ENCODE results near the gene KRT10.
A peak's percentile ranks its signal among the peaks of the same experiment; 100 is the strongest.
"Not testable (repeated sequence)": the region's sequence is repeated elsewhere in the genome, so short reads cannot be mapped to it uniquely, and the experiment has no call there.

KRT10 gene

GRCh38 chr17:40864661-40865390 is 42.4 kb upstream of the KRT10 start:
- Histone ChIP-seq H3K9me3 (replicated peaks in 1 of 2; ENCODE audit: control insufficient read depth in 2 of 2, insufficient read depth in 1 of 2, low read depth in 1 of 2, low read length in 2 of 2) (peaks cover 0 to 3% of the 10 kb centered on the region in 2 donors), H3K27me3 (ENCODE audit: control insufficient read depth in 3 of 3, insufficient read depth in 3 of 3, low read depth in 1 of 3, low read length in 3 of 3) (peaks cover 0 to 8% (median 2%) of the 10 kb centered on the region in 3 experiments), H2BK12ac (ENCODE audit: low read length) (no peak overlapping the region), H3K23ac (ENCODE audit: low read depth, low read length, poor library complexity) (no peak overlapping the region), H3K4ac (ENCODE audit: low read length) (no peak overlapping the region), H3K9ac (ENCODE audit: low read depth, low read length, poor library complexity) (no peak overlapping the region), H2AFZ (ENCODE audit: low read length) (no peak overlapping the region), H3K36me3 (replicated peaks in 1 of 2; ENCODE audit: control insufficient read depth in 2 of 2, insufficient read depth in 2 of 2, low read length in 2 of 2) (no peaks in the 10 kb centered on the region), H2AK5ac (ENCODE audit: low read depth, low read length) (no peak overlapping the region), H3K18ac (ENCODE audit: low read length) (no peak overlapping the region), H3K4me3 (ENCODE audit: low read length in 2 of 2) (no peak overlapping the region), H4K91ac (ENCODE audit: low read depth, low read length, poor library complexity) (no peak overlapping the region), H3K4me2 (ENCODE audit: insufficient read depth, low read length, poor library complexity, severe bottlenecking) (no peak overlapping the region), H2BK120ac (ENCODE audit: low read depth, low read length) (no peak overlapping the region), H3K27ac (replicated peaks; ENCODE audit: low read length) (no peak overlapping the region), H2BK5ac (ENCODE audit: low read length) (no peak overlapping the region), H3K79me1 (ENCODE audit: low read depth, low read length) (no peaks in the 10 kb centered on the region), H2BK15ac (ENCODE audit: low read length) (no peak overlapping the region), H4K8ac (ENCODE audit: low read depth, low read length) (no peak overlapping the region), H3K4me1 (ENCODE audit: control insufficient read depth in 2 of 2, insufficient read depth in 1 of 2, low read depth in 1 of 2, low read length in 2 of 2) (peaks cover 0 to 2% of the 10 kb centered on the region in 2 donors), H3K14ac (ENCODE audit: low read length) (no peak overlapping the region)
- DNase-seq (ENCODE audit: low spot score): no peak
- WGBS, 2 donors (ENCODE audit: extremely low coverage in 2 of 2, insufficient read length in 2 of 2, insufficient replicate concordance in 1 of 2): no CpG with 5 or more reads among the region's 14 CpGs

DNA sequence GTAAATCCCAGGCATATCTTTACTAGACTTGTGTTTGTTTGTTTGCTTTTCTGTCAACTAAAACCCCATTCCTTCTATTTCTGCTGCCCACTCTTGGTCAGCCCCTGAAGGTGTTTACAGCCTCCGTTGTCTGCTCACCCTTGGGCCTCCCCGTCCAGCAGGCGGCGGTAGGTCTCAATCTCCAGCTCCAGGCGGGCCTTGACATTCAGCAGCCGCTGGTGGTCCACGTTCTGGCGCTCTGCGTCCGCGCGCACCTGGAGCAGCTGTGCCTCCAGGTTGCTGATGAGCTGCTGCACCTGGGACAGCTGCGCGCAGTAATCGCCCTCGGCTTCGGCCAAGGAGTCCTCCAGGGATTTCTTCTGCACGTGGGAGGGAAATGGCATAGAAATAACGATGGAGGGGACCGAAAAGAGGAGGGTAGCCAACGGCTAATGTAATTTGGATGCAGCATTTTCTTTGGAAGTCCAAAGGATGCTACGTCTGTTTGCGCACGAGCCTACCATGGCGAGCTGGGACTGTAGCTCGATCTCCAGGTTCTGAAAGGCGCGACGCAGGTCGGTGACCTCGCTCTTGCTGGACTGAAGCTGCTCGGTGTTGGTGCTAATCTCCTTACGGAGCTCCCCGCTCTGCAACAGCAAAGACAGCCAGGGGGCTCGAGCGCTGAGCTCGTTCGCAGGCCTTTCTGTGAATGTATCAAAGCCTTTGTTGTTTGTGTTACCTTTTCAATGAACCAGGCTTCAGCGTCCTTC is 40.7 kb upstream of the KRT10 start:
- Histone ChIP-seq H2AK5ac (ENCODE audit: low read depth, low read length) (no peak overlapping the region), H2BK12ac (ENCODE audit: low read length) (no peak overlapping the region), H3K14ac (ENCODE audit: low read length) (peak overlapping the region; percentile 87), H3K23ac (ENCODE audit: low read depth, low read length, poor library complexity) (peak overlapping the region; percentile 86), H3K79me1 (ENCODE audit: low read depth, low read length) (no peaks in the 10 kb centered on the region), H2BK5ac (ENCODE audit: low read length) (no peak overlapping the region), H3K4me2 (ENCODE audit: insufficient read depth, low read length, poor library complexity, severe bottlenecking) (no peak overlapping the region), H3K9me3 (replicated peaks in 1 of 2; ENCODE audit: control insufficient read depth in 2 of 2, insufficient read depth in 1 of 2, low read depth in 1 of 2, low read length in 2 of 2) (peaks cover 0 to 3% of the 10 kb centered on the region in 2 donors), H3K36me3 (replicated peaks in 1 of 2; ENCODE audit: control insufficient read depth in 2 of 2, insufficient read depth in 2 of 2, low read length in 2 of 2) (no peaks in the 10 kb centered on the region), H2AFZ (ENCODE audit: low read length) (no peak overlapping the region), H3K9ac (ENCODE audit: low read depth, low read length, poor library complexity) (no peak overlapping the region), H3K27me3 (ENCODE audit: control insufficient read depth in 3 of 3, insufficient read depth in 3 of 3, low read depth in 1 of 3, low read length in 3 of 3) (peaks cover 0 to 8% (median 2%) of the 10 kb centered on the region in 3 experiments), H2BK120ac (ENCODE audit: low read depth, low read length) (peak overlapping the region; percentile 64), H3K27ac (replicated peaks; ENCODE audit: low read length) (no peak overlapping the region), H2BK15ac (ENCODE audit: low read length) (no peak overlapping the region), H3K4me3 (ENCODE audit: low read length in 2 of 2) (no peak overlapping the region), H3K4ac (ENCODE audit: low read length) (no peak overlapping the region), H4K91ac (ENCODE audit: low read depth, low read length, poor library complexity) (no peak overlapping the region), H3K4me1 (ENCODE audit: control insufficient read depth in 2 of 2, insufficient read depth in 1 of 2, low read depth in 1 of 2, low read length in 2 of 2) (peaks cover 0 to 2% of the 10 kb centered on the region in 2 donors), H4K8ac (ENCODE audit: low read depth, low read length) (no peak overlapping the region), H3K18ac (ENCODE audit: low read length) (peak overlapping the region; percentile 53)
- DNase-seq (ENCODE audit: low spot score): peak; percentile 11
- no CpG with 5 or more reads among the region's 39 CpGs for WGBS, 2 donors (ENCODE audit: extremely low coverage in 2 of 2, insufficient read length in 2 of 2, insufficient replicate concordance in 1 of 2)

GRCh38 chr17:40859536-40859935 is 37.1 kb upstream of the KRT10 start:
- H3K9ac ChIP-seq (ENCODE audit: low read depth, low read length, poor library complexity): no peak overlapping the region
- no peak overlapping the region for H3K4me3 ChIP-seq (ENCODE audit: low read length in 2 of 2)
- H2BK120ac ChIP-seq (ENCODE audit: low read depth, low read length): no peak overlapping the region
- no peak overlapping the region for H3K27ac ChIP-seq (replicated peaks; ENCODE audit: low read length)
- DNase-seq (ENCODE audit: low spot score): no peak
- no peak overlapping the region for H2BK5ac ChIP-seq (ENCODE audit: low read length)
- no peak overlapping the region for H3K4me2 ChIP-seq (ENCODE audit: insufficient read depth, low read length, poor library complexity, severe bottlenecking)
- H3K18ac ChIP-seq (ENCODE audit: low read length): no peak overlapping the region
- H3K14ac ChIP-seq (ENCODE audit: low read length): no peak overlapping the region
- H3K36me3 ChIP-seq (replicated peaks in 1 of 2; ENCODE audit: control insufficient read depth in 2 of 2, insufficient read depth in 2 of 2, low read length in 2 of 2): no peaks in the 10 kb centered on the region
- no peak overlapping the region for H3K4ac ChIP-seq (ENCODE audit: low read length)
- H2BK15ac ChIP-seq (ENCODE audit: low read length): no peak overlapping the region
- H4K91ac ChIP-seq (ENCODE audit: low read depth, low read length, poor library complexity): no peak overlapping the region
- no peaks in the 10 kb centered on the region for H3K79me1 ChIP-seq (ENCODE audit: low read depth, low read length)
- no peak overlapping the region for H2AFZ ChIP-seq (ENCODE audit: low read length)
- H4K8ac ChIP-seq (ENCODE audit: low read depth, low read length): no peak overlapping the region
- peaks cover 0 to 2% of the 10 kb centered on the region in 2 donors for H3K4me1 ChIP-seq (ENCODE audit: control insufficient read depth in 2 of 2, insufficient read depth in 1 of 2, low read depth in 1 of 2, low read length in 2 of 2)
- peaks cover 0 to 3% of the 10 kb centered on the region in 2 donors for H3K9me3 ChIP-seq (replicated peaks in 1 of 2; ENCODE audit: control insufficient read depth in 2 of 2, insufficient read depth in 1 of 2, low read depth in 1 of 2, low read length in 2 of 2)
- WGBS, 2 donors (ENCODE audit: extremely low coverage in 2 of 2, insufficient read length in 2 of 2, insufficient replicate concordance in 1 of 2): no CpG with 5 or more reads among the region's 2 CpGs
- H2AK5ac ChIP-seq (ENCODE audit: low read depth, low read length): no peak overlapping the region
- no peak overlapping the region for H3K23ac ChIP-seq (ENCODE audit: low read depth, low read length, poor library complexity)
- H3K27me3 ChIP-seq (ENCODE audit: control insufficient read depth in 3 of 3, insufficient read depth in 3 of 3, low read depth in 1 of 3, low read length in 3 of 3): peaks cover 0 to 4% (median 2%) of the 10 kb centered on the region in 3 experiments
- H2BK12ac ChIP-seq (ENCODE audit: low read length): no peak overlapping the region

DNA sequence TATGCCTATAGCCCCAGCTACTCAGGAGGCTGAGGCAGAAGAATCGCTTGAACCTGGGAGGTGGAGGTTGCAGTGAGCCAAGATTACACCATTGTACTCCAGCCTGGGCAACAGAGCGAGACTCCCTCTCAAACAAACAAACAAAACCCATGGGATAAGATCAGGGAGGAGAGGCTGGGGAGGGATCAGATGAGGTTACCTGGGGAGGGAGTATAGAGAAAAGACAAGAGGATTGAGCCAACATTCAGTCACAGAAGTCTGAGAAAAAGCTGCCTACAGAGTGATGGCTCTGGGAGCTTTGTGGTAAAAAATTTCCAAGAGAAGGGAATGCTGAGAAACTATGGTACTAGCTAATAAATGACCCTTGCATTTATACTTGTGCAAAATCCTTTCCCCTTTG is 36.3 kb upstream of the KRT10 start:
- H2BK120ac ChIP-seq (ENCODE audit: low read depth, low read length); H3K79me1 ChIP-seq (ENCODE audit: low read depth, low read length); H2BK12ac ChIP-seq (ENCODE audit: low read length); DNase-seq (ENCODE audit: low spot score); H3K9me3 ChIP-seq (replicated peaks in 1 of 2; ENCODE audit: control insufficient read depth in 2 of 2, insufficient read depth in 1 of 2, low read depth in 1 of 2, low read length in 2 of 2); H3K27me3 ChIP-seq (ENCODE audit: control insufficient read depth in 3 of 3, insufficient read depth in 3 of 3, low read depth in 1 of 3, low read length in 3 of 3); H3K4me1 ChIP-seq (ENCODE audit: control insufficient read depth in 2 of 2, insufficient read depth in 1 of 2, low read depth in 1 of 2, low read length in 2 of 2); H3K36me3 ChIP-seq (replicated peaks in 1 of 2; ENCODE audit: control insufficient read depth in 2 of 2, insufficient read depth in 2 of 2, low read length in 2 of 2); H3K18ac ChIP-seq (ENCODE audit: low read length); H3K4me3 ChIP-seq (ENCODE audit: low read length in 2 of 2); H3K9ac ChIP-seq (ENCODE audit: low read depth, low read length, poor library complexity); H3K14ac ChIP-seq (ENCODE audit: low read length); H2AFZ ChIP-seq (ENCODE audit: low read length); H3K4ac ChIP-seq (ENCODE audit: low read length); H3K27ac ChIP-seq (replicated peaks; ENCODE audit: low read length); H3K23ac ChIP-seq (ENCODE audit: low read depth, low read length, poor library complexity); H2AK5ac ChIP-seq (ENCODE audit: low read depth, low read length); H3K4me2 ChIP-seq (ENCODE audit: insufficient read depth, low read length, poor library complexity, severe bottlenecking); H2BK5ac ChIP-seq (ENCODE audit: low read length); H4K8ac ChIP-seq (ENCODE audit: low read depth, low read length); H2BK15ac ChIP-seq (ENCODE audit: low read length); H4K91ac ChIP-seq (ENCODE audit: low read depth, low read length, poor library complexity): not testable (repeated sequence)
- WGBS, 2 donors (ENCODE audit: extremely low coverage in 2 of 2, insufficient read length in 2 of 2, insufficient replicate concordance in 1 of 2): no CpG with 5 or more reads among the region's 2 CpGs

Data from neuronal stem cell (in vitro differentiated cells).